ENCODE results near the gene ADARB1.

Gene ADARB1

GRCh38 chr21:45234965-45235364 lies 160.6 kb downstream of the ADARB1 start:
- TF ChIP-seq CTCF (IDR thresholded peaks at IDR 0.05) (no peak), ZFX (IDR thresholded peaks at IDR 0.05; ENCODE audit: borderline replicate concordance) (no peak)
- H3K27ac ChIP-seq: no peak overlapping the region

- TF ChIP-seq CTCF (IDR thresholded peaks at IDR 0.05) (no peak), ZFX (IDR thresholded peaks at IDR 0.05; ENCODE audit: borderline replicate concordance) (no peak)
- no peak overlapping the region for H3K27ac ChIP-seq
Measured at GRCh38 chr21:45235488-45235887, 161.1 kb downstream of the ADARB1 start.

- TF ChIP-seq ZFX (IDR thresholded peaks at IDR 0.05; ENCODE audit: borderline replicate concordance) (no peak), CTCF (IDR thresholded peaks at IDR 0.05) (no peak)
- H3K27ac ChIP-seq: no peak overlapping the region
Measured at GRCh38 chr21:45236481-45236880, 162.1 kb downstream of the ADARB1 start.

GRCh38 chr21:45237401-45237800 lies 163.0 kb downstream of the ADARB1 start:
- H3K27ac ChIP-seq: no peak overlapping the region
- no peak for TF ChIP-seq CTCF (IDR thresholded peaks at IDR 0.05)
- no peak for TF ChIP-seq ZFX (IDR thresholded peaks at IDR 0.05; ENCODE audit: borderline replicate concordance)

- no peak for TF ChIP-seq ZFX (IDR thresholded peaks at IDR 0.05; ENCODE audit: borderline replicate concordance)
- no peak for TF ChIP-seq CTCF (IDR thresholded peaks at IDR 0.05)
- no peak overlapping the region for H3K27ac ChIP-seq
Measured at GRCh38 chr21:45241357-45241756, 167.0 kb downstream of the ADARB1 start.

- TF ChIP-seq ZFX (IDR thresholded peaks at IDR 0.05; ENCODE audit: borderline replicate concordance) (no peak), CTCF (IDR thresholded peaks at IDR 0.05) (no peak)
- no peak overlapping the region for H3K27ac ChIP-seq
Measured at GRCh38 chr21:45243603-45244002, 169.2 kb downstream of the ADARB1 start.

- no peak for TF ChIP-seq ZFX (IDR thresholded peaks at IDR 0.05; ENCODE audit: borderline replicate concordance)
- TF ChIP-seq CTCF (IDR thresholded peaks at IDR 0.05): no peak
- H3K27ac ChIP-seq: no peak overlapping the region
Measured at GRCh38 chr21:45244799-45245340, 170.5 kb downstream of the ADARB1 start.

Data from 22Rv1 (cell line).